Measurements from ENCODE around the gene VIPR2.

DNA sequence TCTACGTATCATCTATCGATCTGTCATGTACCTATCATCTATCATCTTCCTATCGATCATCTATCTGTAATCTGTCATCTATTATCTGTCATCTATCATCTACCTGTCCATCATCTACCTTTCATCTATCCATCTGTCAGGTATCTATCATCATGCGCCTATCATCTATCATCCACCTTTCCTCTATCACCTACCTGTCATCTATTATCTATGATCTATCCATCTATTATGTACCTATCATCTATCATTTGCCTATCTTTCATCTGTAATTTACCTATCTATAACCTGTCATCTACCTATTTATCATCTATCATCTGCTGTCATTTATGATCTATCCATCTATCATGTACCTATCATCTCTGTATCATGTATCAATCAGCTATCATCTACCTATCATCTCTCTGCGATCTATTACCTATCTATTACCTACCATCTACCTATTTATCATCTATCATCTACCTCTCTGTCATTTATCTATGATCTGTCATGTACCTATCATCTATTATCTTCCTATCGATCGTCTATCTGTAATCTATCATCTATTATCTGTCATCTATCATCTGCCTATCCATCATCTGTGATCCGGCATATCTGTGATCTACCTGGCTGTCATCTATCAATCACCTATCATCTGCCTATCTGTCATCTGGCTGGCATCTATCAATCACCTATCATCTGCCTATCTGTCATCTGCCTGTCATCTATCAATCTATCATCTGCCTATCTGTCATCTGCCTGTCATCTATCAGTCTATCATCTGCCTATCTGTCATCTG lies 1.6 kb upstream of the VIPR2 start:
- TF ChIP-seq, protein P1, sequence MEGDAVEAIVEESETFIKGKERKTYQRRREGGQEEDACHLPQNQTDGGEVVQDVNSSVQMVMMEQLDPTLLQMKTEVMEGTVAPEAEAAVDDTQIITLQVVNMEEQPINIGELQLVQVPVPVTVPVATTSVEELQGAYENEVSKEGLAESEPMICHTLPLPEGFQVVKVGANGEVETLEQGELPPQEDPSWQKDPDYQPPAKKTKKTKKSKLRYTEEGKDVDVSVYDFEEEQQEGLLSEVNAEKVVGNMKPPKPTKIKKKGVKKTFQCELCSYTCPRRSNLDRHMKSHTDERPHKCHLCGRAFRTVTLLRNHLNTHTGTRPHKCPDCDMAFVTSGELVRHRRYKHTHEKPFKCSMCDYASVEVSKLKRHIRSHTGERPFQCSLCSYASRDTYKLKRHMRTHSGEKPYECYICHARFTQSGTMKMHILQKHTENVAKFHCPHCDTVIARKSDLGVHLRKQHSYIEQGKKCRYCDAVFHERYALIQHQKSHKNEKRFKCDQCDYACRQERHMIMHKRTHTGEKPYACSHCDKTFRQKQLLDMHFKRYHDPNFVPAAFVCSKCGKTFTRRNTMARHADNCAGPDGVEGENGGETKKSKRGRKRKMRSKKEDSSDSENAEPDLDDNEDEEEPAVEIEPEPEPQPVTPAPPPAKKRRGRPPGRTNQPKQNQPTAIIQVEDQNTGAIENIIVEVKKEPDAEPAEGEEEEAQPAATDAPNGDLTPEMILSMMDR (conservative IDR thresholded peaks at IDR 0.05; ENCODE audit: low read depth, low read length) = no peak
- no peak for TF ChIP-seq EZH2 (IDR thresholded peaks at IDR 0.05; ENCODE audit: borderline replicate concordance, low read depth, low read length, poor library complexity, severe bottlenecking)
